Gastrocnemius medialis (tissue), 4 donors: ENCODE results near the gene BDNF.

Experiments
- POLR2A ChIP-seq, 2 donors: fragments of 450-650 bp; IDR thresholded peaks; one replicate each; pipeline ENCODE4 v1.6.1; 2017; ENCODE audit warnings: antibody characterized with exemption in 2 of 2, mild to moderate bottlenecking in 2 of 2, moderate library complexity in 2 of 2
- TF ChIP-seq, protein P1 (sequence below), 5 experiments: fragments of 450-650 bp in 3 of 5; fragments of 200-600 bp in 2 of 5; sonication (generic) in 2 of 5; IDR thresholded peaks in 4 of 5; conservative IDR thresholded peaks in 1 of 5; 1 replicate in 4 of 5; 2 replicates in 1 of 5; pipeline ENCODE4 v1.5.1; 2016 to 2019; ENCODE audit warnings: antibody characterized with exemption in 5 of 5, mild to moderate bottlenecking in 3 of 5, moderate library complexity in 3 of 5

DNA sequence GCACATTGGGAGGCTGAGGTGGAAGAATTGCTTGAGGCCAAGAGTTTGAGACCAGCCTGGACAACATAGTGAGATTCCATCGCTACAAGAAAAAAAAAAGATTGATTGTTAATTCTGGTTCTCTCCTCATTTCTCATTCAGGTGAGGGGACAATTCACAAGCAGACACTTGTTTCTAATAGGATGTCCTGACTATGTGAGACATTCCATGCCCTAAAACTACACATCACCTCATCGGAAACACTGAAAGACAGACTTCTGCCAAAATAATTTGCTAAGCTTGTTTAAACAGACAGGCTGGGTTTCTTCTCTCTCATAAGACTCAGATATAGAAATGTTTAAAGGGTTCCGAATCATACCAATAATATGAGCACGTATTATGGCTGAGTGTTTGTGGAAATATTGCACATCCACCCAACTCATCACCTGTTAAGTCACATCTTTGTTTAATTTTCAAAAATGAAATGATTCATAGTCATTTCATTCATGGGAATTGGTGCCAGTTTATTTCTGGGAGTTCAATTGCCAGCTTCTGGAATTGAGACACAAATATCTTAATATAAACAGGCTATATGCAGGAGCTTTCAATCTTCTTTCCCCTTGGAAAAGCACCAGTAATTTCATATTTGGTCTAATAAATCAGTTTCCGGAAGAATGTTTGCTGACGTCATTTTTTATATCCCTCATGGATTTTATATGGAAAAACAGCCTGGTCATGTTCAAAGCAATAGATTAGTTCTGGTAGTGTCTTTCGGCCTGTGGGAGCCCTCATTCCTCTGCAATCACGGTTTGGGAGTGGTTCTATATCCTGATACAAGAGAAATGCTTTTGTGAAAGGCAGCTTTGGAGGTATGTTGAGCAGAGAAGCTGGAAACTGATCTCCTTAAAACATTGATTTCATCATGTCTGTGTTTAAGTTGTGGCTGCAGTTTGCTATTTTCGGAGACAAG lies 87.0 kb downstream of the BDNF start:
- no peak for TF ChIP-seq POLR2A (IDR thresholded peaks at IDR 0.05)
- TF ChIP-seq, protein P1, sequence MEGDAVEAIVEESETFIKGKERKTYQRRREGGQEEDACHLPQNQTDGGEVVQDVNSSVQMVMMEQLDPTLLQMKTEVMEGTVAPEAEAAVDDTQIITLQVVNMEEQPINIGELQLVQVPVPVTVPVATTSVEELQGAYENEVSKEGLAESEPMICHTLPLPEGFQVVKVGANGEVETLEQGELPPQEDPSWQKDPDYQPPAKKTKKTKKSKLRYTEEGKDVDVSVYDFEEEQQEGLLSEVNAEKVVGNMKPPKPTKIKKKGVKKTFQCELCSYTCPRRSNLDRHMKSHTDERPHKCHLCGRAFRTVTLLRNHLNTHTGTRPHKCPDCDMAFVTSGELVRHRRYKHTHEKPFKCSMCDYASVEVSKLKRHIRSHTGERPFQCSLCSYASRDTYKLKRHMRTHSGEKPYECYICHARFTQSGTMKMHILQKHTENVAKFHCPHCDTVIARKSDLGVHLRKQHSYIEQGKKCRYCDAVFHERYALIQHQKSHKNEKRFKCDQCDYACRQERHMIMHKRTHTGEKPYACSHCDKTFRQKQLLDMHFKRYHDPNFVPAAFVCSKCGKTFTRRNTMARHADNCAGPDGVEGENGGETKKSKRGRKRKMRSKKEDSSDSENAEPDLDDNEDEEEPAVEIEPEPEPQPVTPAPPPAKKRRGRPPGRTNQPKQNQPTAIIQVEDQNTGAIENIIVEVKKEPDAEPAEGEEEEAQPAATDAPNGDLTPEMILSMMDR (IDR thresholded peaks at IDR 0.05 in 4 of 5, conservative IDR thresholded peaks at IDR 0.05 in 1 of 5), result no peak
